Measurements from ENCODE around the gene TRDMT1. TPM values are rescaled to one million over a fixed set of nuclear protein-coding genes. Genes with fewer than 3 reads are reported as not detected.

Gene TRDMT1
- total RNA-seq, 1 donor = 19.1 TPM

GRCh38 chr10:17217631-17218232 is 16.3 kb upstream of the TRDMT1 start:
- DNase-seq (ENCODE audit: low read depth) = peak; percentile 90
- H3K4me3 ChIP-seq (ENCODE audit: low read depth, low read length) = no peak overlapping the region
- TF ChIP-seq CTCF (IDR thresholded peaks at IDR 0.05; ENCODE audit: insufficient read depth, low read length) = no peak

- no peak for TF ChIP-seq CTCF (IDR thresholded peaks at IDR 0.05; ENCODE audit: insufficient read depth, low read length)
- DNase-seq (ENCODE audit: low read depth) = peak; percentile 33
Measured at GRCh38 chr10:17216901-17217395, 15.5 kb upstream of the TRDMT1 start.

GRCh38 chr10:17216217-17216900 is 14.9 kb upstream of the TRDMT1 start:
- peak; percentile 98 for DNase-seq (ENCODE audit: low read depth)
- no peak for TF ChIP-seq CTCF (IDR thresholded peaks at IDR 0.05; ENCODE audit: insufficient read depth, low read length)
- no peak overlapping the region for H3K4me3 ChIP-seq (ENCODE audit: low read depth, low read length)

More at GRCh38 chr10:17216901-17217395, 15.5 kb upstream of the TRDMT1 start:
- no peak overlapping the region for H3K4me3 ChIP-seq (ENCODE audit: low read depth, low read length)

GRCh38 chr10:17215782-17216122 is 14.3 kb upstream of the TRDMT1 start:
- DNase-seq (ENCODE audit: low read depth) = no peak
- H3K4me3 ChIP-seq (ENCODE audit: low read depth, low read length) = no peak overlapping the region
- no peak for TF ChIP-seq CTCF (IDR thresholded peaks at IDR 0.05; ENCODE audit: insufficient read depth, low read length)

GRCh38 chr10:17214971-17215781 is 13.7 kb upstream of the TRDMT1 start:
- DNase-seq (ENCODE audit: low read depth) = peak; percentile 98
- no peak for TF ChIP-seq CTCF (IDR thresholded peaks at IDR 0.05; ENCODE audit: insufficient read depth, low read length)
- H3K4me3 ChIP-seq (ENCODE audit: low read depth, low read length) = peak overlapping the region; percentile 52

- peak overlapping the region; percentile 52 for H3K4me3 ChIP-seq (ENCODE audit: low read depth, low read length)
- peak; percentile 56 for DNase-seq (ENCODE audit: low read depth)
- no peak for TF ChIP-seq CTCF (IDR thresholded peaks at IDR 0.05; ENCODE audit: insufficient read depth, low read length)
Measured at GRCh38 chr10:17214526-17214925, 13.1 kb upstream of the TRDMT1 start.

Data from fibroblast of the aortic adventitia (primary cell).